K562 (cell line): Measurements from ENCODE around the gene RING1. TPM values are rescaled to one million over a fixed set of nuclear protein-coding genes. Genes with fewer than 3 reads are reported as not detected.
A peak's percentile ranks its signal among the peaks of the same experiment; 100 is the strongest.

Experiments
- ATAC-seq: fragments of 200-7000 bp; cut with Tn5 transposase; 3 replicates; pipeline ENCODE4 v1.9.1; 2020; ENCODE audit warnings: moderate library complexity
- BruUV-seq: library from RNA; stranded (reverse); fragments of 400-500 nt; replicated peaks from 2 replicates; lab custom pipeline; 2021; lab: Mats Ljungman, UMichigan
- CTCF ChIA-PET: fragments of 300-600 bp; formaldehyde crosslinking; extraction: SDS; loops from one replicate; lab custom pipeline; 2021; ENCODE audit warnings: low intra/inter-chr PET ratio; lab: Yijun Ruan, JAX
- POLR2A ChIA-PET: fragments of 300-600, 350-650 bp; sonication (Branson Sonifier 250); formaldehyde crosslinking; extraction: SDS; loops from one replicate; lab custom pipeline; 2021; ENCODE audit warnings: antibody characterized with exemption, inconsistent platforms; lab: Yijun Ruan, JAX
- DNase-seq, 4 experiments: peaks; one replicate each; pipeline versions ENCODE4 v3.0.0 to v3.0.0-alpha.2; 2011 to 2018; ENCODE audit warnings: low spot score in 3 of 4, mixed read lengths in 3 of 4; ENCODE audit errors: extremely low read depth in 1 of 4
- FAIRE-seq: peaks from 2 replicates; lab custom pipeline; 2011; peaks lifted over from hg19 to GRCh38; lab: Jason Lieb, UNC
- H2AFZ ChIP-seq: 2 replicates; pipeline ENCODE4 v1.6.0; 2011; ENCODE audit warnings: low read depth, low read length, control low read depth, inconsistent platforms
- H3K27ac ChIP-seq: fragments of 200-600 bp; 3 replicates; pipeline ENCODE4 v1.8.0; 2011; ENCODE audit warnings: low read depth, mild to moderate bottlenecking, control low read depth, inconsistent platforms, low read length, moderate library complexity, mixed read lengths; ENCODE audit errors: extremely low read depth
- H3K27me3 ChIP-seq, 2 experiments: fragments of 300-600 bp in 1 of 2; 2 replicates in 1 of 2; 3 replicates in 1 of 2; pipeline versions ENCODE4 v1.6.0 to v1.8.0; 2011; ENCODE audit warnings: inconsistent platforms in 2 of 2, low read length in 2 of 2, mild to moderate bottlenecking in 1 of 2, mixed read lengths in 1 of 2, moderate library complexity in 1 of 2; ENCODE audit not compliant: control insufficient read depth in 2 of 2, insufficient read depth in 2 of 2
- H3K36me3 ChIP-seq: fragments of 300-600 bp; 3 replicates; pipeline ENCODE4 v1.8.0; 2011; ENCODE audit warnings: mild to moderate bottlenecking, low read length, inconsistent platforms; ENCODE audit not compliant: control insufficient read depth, insufficient read depth
- H3K4me1 ChIP-seq, 2 experiments: fragments of 200-600 bp in 1 of 2; replicated peaks in 1 of 2; 2 replicates in 1 of 2; 3 replicates in 1 of 2; pipeline versions ENCODE4 v1.5.1 to v1.8.0; 2011; ENCODE audit warnings: inconsistent platforms in 2 of 2, low read length in 2 of 2, mild to moderate bottlenecking in 1 of 2, mixed read lengths in 1 of 2, moderate library complexity in 1 of 2; ENCODE audit not compliant: control insufficient read depth in 2 of 2, insufficient read depth in 2 of 2
- H3K4me2 ChIP-seq: 2 replicates; pipeline ENCODE4 v1.6.1; 2011; ENCODE audit warnings: low read length, control low read depth, inconsistent platforms, mixed read lengths; ENCODE audit not compliant: insufficient read depth
- H3K4me3 ChIP-seq: fragments of 200-600 bp; sonication (generic), shearing (Covaris generic); 2 replicates; pipeline ENCODE4 v1.5.1; 2016; ENCODE audit warnings: control low read depth, inconsistent platforms
- H3K79me2 ChIP-seq: fragments of 200-600 bp; 3 replicates; pipeline ENCODE4 v1.8.0; 2011; ENCODE audit warnings: low read length, inconsistent platforms; ENCODE audit not compliant: control insufficient read depth, insufficient read depth
- H3K9ac ChIP-seq, 2 experiments: 2 replicates each; pipeline versions ENCODE4 v1.6.0 to v1.6.1; 2011; ENCODE audit warnings: low read depth in 2 of 2, low read length in 2 of 2, control low read depth in 1 of 2, inconsistent platforms in 1 of 2, mild to moderate bottlenecking in 1 of 2, mixed read lengths in 1 of 2; ENCODE audit not compliant: insufficient read depth in 1 of 2
- H3K9me1 ChIP-seq: one replicate; pipeline ENCODE4 v1.6.0; 2011; ENCODE audit warnings: inconsistent platforms, mild to moderate bottlenecking, low read length, moderate library complexity; ENCODE audit not compliant: control insufficient read depth, insufficient read depth
- H3K9me3 ChIP-seq: replicated peaks from 2 replicates; pipeline ENCODE4 v1.5.1; 2011; ENCODE audit warnings: low read depth, low read length, inconsistent platforms; ENCODE audit not compliant: control insufficient read depth, insufficient read depth
- H4K20me1 ChIP-seq: replicated peaks from 2 replicates; pipeline ENCODE4 v1.6.1; 2011; ENCODE audit warnings: low read length, inconsistent platforms, mixed read lengths; ENCODE audit not compliant: control insufficient read depth, insufficient read depth
- ARID4B ChIP-seq: sonication (generic); formaldehyde crosslinking; IDR thresholded peaks from 2 replicates; pipeline ENCODE4 v1.8.0; 2022; ENCODE audit warnings: mild to moderate bottlenecking, missing genetic modification reagents
- FIP1L1 ChIP-seq: fragments of 200-400 bp; formaldehyde crosslinking; IDR thresholded peaks from 2 replicates; pipeline ENCODE4 v1.6.1; 2018; ENCODE audit warnings: mild to moderate bottlenecking, low read depth, low read length; ENCODE audit not compliant: poor library complexity, severe bottlenecking
- HEY1 ChIP-seq: fragments of 250-450 bp; sonication (Bioruptor Pico); IDR thresholded peaks from 2 replicates; pipeline ENCODE4 v1.5.0; 2020; ENCODE audit warnings: mild to moderate bottlenecking, moderate library complexity, borderline replicate concordance
- KHSRP ChIP-seq: fragments of 450-650 bp; IDR thresholded peaks from 2 replicates; pipeline ENCODE4 v1.6.1; 2017
- MLLT1 ChIP-seq, 2 experiments: fragments of 450-650 bp; IDR thresholded peaks; 2 replicates each; pipeline ENCODE4 v1.6.1; 2016
- PHF8 ChIP-seq: fragments of 200-600 bp; sonication (generic); IDR thresholded peaks from 2 replicates; pipeline ENCODE4 v1.6.1; 2012; ENCODE audit warnings: mixed run types, mild to moderate bottlenecking, inconsistent platforms, low read length, moderate library complexity, borderline replicate concordance
- PRPF4 ChIP-seq: fragments of 200-400 bp; formaldehyde crosslinking; IDR thresholded peaks from one replicate; pipeline ENCODE4 v1.6.1; 2017; ENCODE audit warnings: low read length, low read depth, mild to moderate bottlenecking; ENCODE audit not compliant: insufficient read depth, poor library complexity, severe bottlenecking
- RCOR1 ChIP-seq, 2 experiments: IDR thresholded peaks; 2 replicates each; pipeline ENCODE4 v1.6.1; 2012; ENCODE audit warnings: low read depth in 2 of 2, low read length in 2 of 2, borderline replicate concordance in 1 of 2, improper control_type of control experiment in 1 of 2
- ZFPM2 ChIP-seq: fragments of 250-450 bp; sonication (Bioruptor Pico); IDR thresholded peaks from 2 replicates; pipeline ENCODE4 v1.5.1; 2022; ENCODE audit warnings: mild to moderate bottlenecking
- ZNF79 ChIP-seq: fragments of 250-450 bp; sonication (Bioruptor Pico); IDR thresholded peaks from 2 replicates; pipeline ENCODE4 v1.4.0; 2020; ENCODE audit warnings: low read depth, mild to moderate bottlenecking, moderate library complexity
- whole genome bisulfite sequencing: fragments of 100-300 bp; shearing (Covaris generic); methylation state at CpG from one replicate; pipeline ENCODE4 v1.1.6; 2016; ENCODE audit warnings: low coverage, mixed read lengths; ENCODE audit not compliant: insufficient coverage; ENCODE audit errors: missing lambda C conversion rate; 5-methylcytosine and 5-hydroxymethylcytosine counted together
- in situ Hi-C: fragments of 300-500 bp; cut with MboI; formaldehyde crosslinking; loops from 4 replicates; pipeline ENCODE4 v1.15.0; 2018; ENCODE audit warnings: inconsistent platforms, mixed read lengths
- intact Hi-C: fragments of 100-400 bp; cut with micrococcal nuclease; formaldehyde crosslinking; loops from 2 replicates; pipeline ENCODE4 v1.14.2; 2022
- polyA plus RNA-seq, 8 experiments: library from polyadenylated mRNA; depleted of rRNA in 4 of 8; stranded (reverse) in 5 of 8; unstranded in 3 of 8; fragments of >200 nt; fragmentation: Nextera tagmentation in 2 of 8; fragmentation: Illumina TruSeq in 1 of 8; extraction: Ambion mirVana in 2 of 8; extraction: Trizol in 1 of 8; gene quantifications; 2 replicates each; pipeline versions ENCODE4 v1.2.1 to v1.2.3, GENCODE V29; 2011 to 2014; ENCODE audit warnings: inconsistent platforms in 1 of 8, missing spikeins in 1 of 8
- total RNA-seq, 7 experiments: library from RNA; depleted of rRNA in 6 of 7; stranded (reverse); fragments of >200 nt in 6 of 7; fragmentation: Illumina TruSeq in 2 of 7; extraction: Trizol in 2 of 7; gene quantifications; 2 replicates each; pipeline versions ENCODE4 v1.2.1 to v1.2.3, GENCODE V29; 2011 to 2021; ENCODE audit warnings: low replicate concordance in 1 of 7
- TF ChIP-seq, protein P1 (sequence below), 2 experiments: IDR thresholded peaks; 2 replicates each; pipeline ENCODE4 v1.6.1; 2012; ENCODE audit warnings: improper control_type of control experiment in 2 of 2, low read depth in 2 of 2, low read length in 2 of 2, borderline replicate concordance in 1 of 2

The RING1 gene
- total and polyA plus RNA-seq, 9 of the 15 experiments (the other 6 are each of a cell fraction or from before 2014, with no cell fraction given) = 4.2 to 59.1 (median 36.9) TPM

GRCh38 chr6:33250731-33251130 is 42.4 kb downstream of the RING1 start:
- no peak for DNase-seq
- Histone ChIP-seq H3K4me3 (no peak overlapping the region), H3K27ac (no peak overlapping the region; the same call in 2 of the 3 replicates), H3K9ac (peak overlapping the region in 1 of 2 experiments; percentile 57; a peak in 1 of 4 replicates), H3K4me2 (peak overlapping the region; percentile 97; the same call in 1 of the 2 replicates), H4K20me1 (no peaks in the 10 kb centered on the region), H3K4me1 (peaks cover 22 to 31% of the 10 kb centered on the region in 2 experiments), H2AFZ (no peak overlapping the region), H3K27me3 (peaks cover 0 to 6% of the 10 kb centered on the region in 2 experiments; a peak in 1 of 5 replicates), H3K36me3 (peaks cover 22% of the 10 kb centered on the region), H3K9me1 (peaks cover 4% of the 10 kb centered on the region), H3K79me2 (no peaks in the 10 kb centered on the region), H3K9me3 (no peaks in the 10 kb centered on the region)
- WGBS = 95% methylated on average over 13 of the region's 13 CpGs
- in situ Hi-C loops (no loop called here), intact Hi-C loops (no loop called here)
- no peak for FAIRE-seq
- POLR2A ChIA-PET = interaction anchor here (0.9 to 5.2 kb wide), 8 partner anchors 12 to 481 kb away, joined by 3 to 57 read pairs (median 11); partner anchors contain the start of genes RPS18 and VPS52
- CTCF ChIA-PET = no interaction called here
- ATAC-seq = no peak
- BruUV-seq = no TSS peak
- TF ChIP-seq ARID4B (CRISPR knock-in tag) = no peak
- no peak for TF ChIP-seq PRPF4
- TF ChIP-seq PHF8 = no peak
- TF ChIP-seq ZNF79 (CRISPR knock-in tag) = no peak
- no peak for TF ChIP-seq FIP1L1
- no peak for TF ChIP-seq HEY1 (CRISPR knock-in tag)
- TF ChIP-seq, protein P1, sequence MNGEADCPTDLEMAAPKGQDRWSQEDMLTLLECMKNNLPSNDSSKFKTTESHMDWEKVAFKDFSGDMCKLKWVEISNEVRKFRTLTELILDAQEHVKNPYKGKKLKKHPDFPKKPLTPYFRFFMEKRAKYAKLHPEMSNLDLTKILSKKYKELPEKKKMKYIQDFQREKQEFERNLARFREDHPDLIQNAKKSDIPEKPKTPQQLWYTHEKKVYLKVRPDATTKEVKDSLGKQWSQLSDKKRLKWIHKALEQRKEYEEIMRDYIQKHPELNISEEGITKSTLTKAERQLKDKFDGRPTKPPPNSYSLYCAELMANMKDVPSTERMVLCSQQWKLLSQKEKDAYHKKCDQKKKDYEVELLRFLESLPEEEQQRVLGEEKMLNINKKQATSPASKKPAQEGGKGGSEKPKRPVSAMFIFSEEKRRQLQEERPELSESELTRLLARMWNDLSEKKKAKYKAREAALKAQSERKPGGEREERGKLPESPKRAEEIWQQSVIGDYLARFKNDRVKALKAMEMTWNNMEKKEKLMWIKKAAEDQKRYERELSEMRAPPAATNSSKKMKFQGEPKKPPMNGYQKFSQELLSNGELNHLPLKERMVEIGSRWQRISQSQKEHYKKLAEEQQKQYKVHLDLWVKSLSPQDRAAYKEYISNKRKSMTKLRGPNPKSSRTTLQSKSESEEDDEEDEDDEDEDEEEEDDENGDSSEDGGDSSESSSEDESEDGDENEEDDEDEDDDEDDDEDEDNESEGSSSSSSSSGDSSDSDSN (IDR thresholded peaks at IDR 0.05; ENCODE audit: borderline replicate concordance in 1 of 2, low read depth in 2 of 2, low read length in 2 of 2) = no peak
- no peak for TF ChIP-seq MLLT1 (IDR thresholded peaks at IDR 0.05)
- TF ChIP-seq ZFPM2 = no peak
- TF ChIP-seq RCOR1 (IDR thresholded peaks at IDR 0.05; ENCODE audit: borderline replicate concordance in 1 of 2, low read depth in 2 of 2, low read length in 2 of 2) = no peak
- TF ChIP-seq KHSRP = no peak
